Activated CD4-positive, alpha-beta memory T cell treated with anti-CD3 and anti-CD28 coated beads, Interleukin-2, amount 10 ng/mL, durations not matched to agents 7 days and 5 days (primary cell): ENCODE measurements around the gene MAMDC2. TPM values are rescaled to one million over a fixed set of nuclear protein-coding genes. Genes with fewer than 3 reads are reported as not detected.

Source experiments
- CTCF ChIA-PET: fragments of 350-600 bp; sonication (Branson Sonifier 250); formaldehyde crosslinking; loops from one replicate; lab custom pipeline; 2021; ENCODE audit warnings: antibody characterized with exemption, inconsistent platforms; lab: Charles Lee
- POLR2A ChIA-PET: fragments of 350-600 bp; sonication (Branson Sonifier 250); formaldehyde crosslinking; loops from one replicate; lab custom pipeline; 2021; ENCODE audit warnings: antibody characterized with exemption; lab: Charles Lee
- DNase-seq: peaks from one replicate; pipeline ENCODE4 v3.0.0-alpha.2; 2020
- H3K27ac Mint-ChIP-seq: one replicate; pipeline ENCODE4 v1.8.0; 2021; ENCODE audit warnings: mild to moderate bottlenecking, mixed read lengths
- H3K27me3 Mint-ChIP-seq: one replicate; pipeline ENCODE4 v1.8.0; 2021; ENCODE audit warnings: mixed read lengths
- H3K36me3 Mint-ChIP-seq: one replicate; pipeline ENCODE4 v1.8.0; 2021; ENCODE audit warnings: low read depth, mixed read lengths
- H3K4me1 Mint-ChIP-seq: one replicate; pipeline ENCODE4 v1.8.0; 2021; ENCODE audit warnings: mixed read lengths
- H3K4me3 Mint-ChIP-seq: one replicate; pipeline ENCODE4 v1.8.0; 2021; ENCODE audit warnings: mild to moderate bottlenecking, mixed read lengths
- H3K9me3 Mint-ChIP-seq: one replicate; pipeline ENCODE4 v1.8.0; 2021; ENCODE audit warnings: mixed read lengths
- total RNA-seq, 2 experiments: library from RNA; stranded (reverse); gene quantifications; one replicate each; pipeline ENCODE4 v1.2.3, GENCODE V29; 2021

The MAMDC2 gene
- total RNA-seq, 2 experiments from 2014 or later, result 0.05 TPM; not detected in 1

- no peaks in the 10 kb centered on the region for H3K4me1 Mint-ChIP-seq
- H3K27me3 Mint-ChIP-seq, result peaks cover 17% of the 10 kb centered on the region
- DNase-seq, result no peak
- ChIA-PET POLR2A (no interaction called here), CTCF (no interaction called here)
- H3K36me3 Mint-ChIP-seq, result no peaks in the 10 kb centered on the region
- H3K27ac Mint-ChIP-seq, result no peak overlapping the region
- no peaks in the 10 kb centered on the region for H3K9me3 Mint-ChIP-seq
- no peak overlapping the region for H3K4me3 Mint-ChIP-seq
These were observed 98.5 kb downstream of the MAMDC2 start for GRCh38 chr9:70142101-70142500.

- peaks cover 10% of the 10 kb centered on the region for H3K27me3 Mint-ChIP-seq
- H3K9me3 Mint-ChIP-seq, result no peaks in the 10 kb centered on the region
- DNase-seq, result no peak
- POLR2A ChIA-PET, result no interaction called here
- H3K27ac Mint-ChIP-seq, result no peak overlapping the region
- H3K4me3 Mint-ChIP-seq, result no peak overlapping the region
- H3K36me3 Mint-ChIP-seq, result no peaks in the 10 kb centered on the region
- no peaks in the 10 kb centered on the region for H3K4me1 Mint-ChIP-seq
- CTCF ChIA-PET, result interaction anchor here (0.6 kb wide), 1 partner anchor 282 kb away, joined by 4 read pairs; no protein-coding TSS in a partner anchor
These were observed 99.9 kb downstream of the MAMDC2 start for GRCh38 chr9:70143394-70144130.

GRCh38 chr9:70144131-70144503 is 100.5 kb downstream of the MAMDC2 start:
- H3K36me3 Mint-ChIP-seq, result no peaks in the 10 kb centered on the region
- ChIA-PET CTCF (interaction anchor here (0.6 kb wide), 1 partner anchor 282 kb away, joined by 4 read pairs; no protein-coding TSS in a partner anchor), POLR2A (no interaction called here)
- no peak overlapping the region for H3K4me3 Mint-ChIP-seq
- peaks cover 10% of the 10 kb centered on the region for H3K27me3 Mint-ChIP-seq
- no peak overlapping the region for H3K27ac Mint-ChIP-seq
- no peaks in the 10 kb centered on the region for H3K9me3 Mint-ChIP-seq
- H3K4me1 Mint-ChIP-seq, result no peaks in the 10 kb centered on the region
- DNase-seq, result no peak

GRCh38 chr9:70145981-70146380 is 102.3 kb downstream of the MAMDC2 start:
- CTCF ChIA-PET, result no interaction called here
- Mint-ChIP-seq H3K27ac (no peak overlapping the region), H3K4me1 (no peaks in the 10 kb centered on the region), H3K36me3 (no peaks in the 10 kb centered on the region), H3K9me3 (no peaks in the 10 kb centered on the region), H3K27me3 (peaks cover 11% of the 10 kb centered on the region), H3K4me3 (no peak overlapping the region)
- POLR2A ChIA-PET, result no interaction called here
- DNase-seq, result no peak

- H3K27me3 Mint-ChIP-seq, result peaks cover 9% of the 10 kb centered on the region
- H3K4me1 Mint-ChIP-seq, result no peaks in the 10 kb centered on the region
- DNase-seq, result no peak
- ChIA-PET CTCF (interaction anchor here (1.2 kb wide), 1 partner anchor 34 kb away, joined by 3 read pairs; no protein-coding TSS in a partner anchor), POLR2A (no interaction called here)
- H3K9me3 Mint-ChIP-seq, result no peaks in the 10 kb centered on the region
- H3K36me3 Mint-ChIP-seq, result no peaks in the 10 kb centered on the region
- no peak overlapping the region for H3K27ac Mint-ChIP-seq
- no peak overlapping the region for H3K4me3 Mint-ChIP-seq
These were observed 103.5 kb downstream of the MAMDC2 start for GRCh38 chr9:70147196-70147595.

- no peak for DNase-seq
- Mint-ChIP-seq H3K9me3 (no peaks in the 10 kb centered on the region), H3K36me3 (no peaks in the 10 kb centered on the region), H3K4me1 (no peaks in the 10 kb centered on the region), H3K4me3 (no peak overlapping the region), H3K27me3 (peaks cover 8% of the 10 kb centered on the region), H3K27ac (no peak overlapping the region)
- ChIA-PET POLR2A (no interaction called here), CTCF (interaction anchor here (1.2 kb wide), 1 partner anchor 34 kb away, joined by 3 read pairs; no protein-coding TSS in a partner anchor)
These were observed 104.0 kb downstream of the MAMDC2 start for GRCh38 chr9:70147651-70148050.

- Mint-ChIP-seq H3K4me3 (no peak overlapping the region), H3K4me1 (no peaks in the 10 kb centered on the region), H3K27ac (no peak overlapping the region), H3K36me3 (no peaks in the 10 kb centered on the region), H3K9me3 (no peaks in the 10 kb centered on the region), H3K27me3 (peaks cover 9% of the 10 kb centered on the region)
- CTCF ChIA-PET, result no interaction called here
- POLR2A ChIA-PET, result no interaction called here
- no peak for DNase-seq
These were observed 108.7 kb downstream of the MAMDC2 start for GRCh38 chr9:70152350-70152749.

GRCh38 chr9:70156729-70157128 is 113.1 kb downstream of the MAMDC2 start:
- Mint-ChIP-seq H3K4me1 (no peaks in the 10 kb centered on the region), H3K27ac (no peak overlapping the region), H3K36me3 (no peaks in the 10 kb centered on the region), H3K4me3 (no peak overlapping the region), H3K27me3 (peaks cover 11% of the 10 kb centered on the region), H3K9me3 (no peaks in the 10 kb centered on the region)
- no peak for DNase-seq
- ChIA-PET CTCF (no interaction called here), POLR2A (no interaction called here)

- no peaks in the 10 kb centered on the region for H3K36me3 Mint-ChIP-seq
- ChIA-PET POLR2A (no interaction called here), CTCF (no interaction called here)
- no peak overlapping the region for H3K27ac Mint-ChIP-seq
- no peaks in the 10 kb centered on the region for H3K4me1 Mint-ChIP-seq
- H3K9me3 Mint-ChIP-seq, result no peaks in the 10 kb centered on the region
- no peak overlapping the region for H3K4me3 Mint-ChIP-seq
- peaks cover 9% of the 10 kb centered on the region for H3K27me3 Mint-ChIP-seq
- DNase-seq, result no peak
These were observed 116.0 kb downstream of the MAMDC2 start for GRCh38 chr9:70159630-70160029.

GRCh38 chr9:70160686-70161600 is 117.3 kb downstream of the MAMDC2 start:
- Mint-ChIP-seq H3K4me3 (no peak overlapping the region), H3K27me3 (peaks cover 5% of the 10 kb centered on the region), H3K27ac (no peak overlapping the region), H3K36me3 (no peaks in the 10 kb centered on the region), H3K4me1 (no peaks in the 10 kb centered on the region), H3K9me3 (no peaks in the 10 kb centered on the region)
- ChIA-PET POLR2A (no interaction called here), CTCF (interaction anchor here (1.2 kb wide), 1 partner anchor 47 kb away, joined by 5 read pairs; no protein-coding TSS in a partner anchor)
- no peak for DNase-seq

GRCh38 chr9:70165006-70165602 is 121.5 kb downstream of the MAMDC2 start:
- ChIA-PET POLR2A (no interaction called here), CTCF (no interaction called here)
- no peak for DNase-seq
- H3K4me1 Mint-ChIP-seq, result no peaks in the 10 kb centered on the region
- peaks cover 2% of the 10 kb centered on the region for H3K27me3 Mint-ChIP-seq
- H3K27ac Mint-ChIP-seq, result no peak overlapping the region
- H3K9me3 Mint-ChIP-seq, result no peaks in the 10 kb centered on the region
- no peaks in the 10 kb centered on the region for H3K36me3 Mint-ChIP-seq
- no peak overlapping the region for H3K4me3 Mint-ChIP-seq

GRCh38 chr9:70168521-70168920 is 124.9 kb downstream of the MAMDC2 start:
- CTCF ChIA-PET, result no interaction called here
- Mint-ChIP-seq H3K27me3 (no peaks in the 10 kb centered on the region), H3K4me3 (no peak overlapping the region), H3K4me1 (no peaks in the 10 kb centered on the region), H3K9me3 (no peaks in the 10 kb centered on the region), H3K27ac (no peak overlapping the region), H3K36me3 (no peaks in the 10 kb centered on the region)
- POLR2A ChIA-PET, result no interaction called here
- no peak for DNase-seq

- Mint-ChIP-seq H3K27me3 (no peaks in the 10 kb centered on the region), H3K9me3 (no peaks in the 10 kb centered on the region), H3K27ac (no peak overlapping the region), H3K4me3 (no peak overlapping the region), H3K36me3 (no peaks in the 10 kb centered on the region), H3K4me1 (no peaks in the 10 kb centered on the region)
- DNase-seq, result no peak
- ChIA-PET CTCF (interaction anchor here (0.9 kb wide), 1 partner anchor 433 kb away, joined by 3 read pairs; no protein-coding TSS in a partner anchor), POLR2A (no interaction called here)
These were observed 125.6 kb downstream of the MAMDC2 start for GRCh38 chr9:70169222-70169621.
